Ascending aorta (tissue), 2 donors: ENCODE measurements around the gene FHIT. TPM values are rescaled to one million over a fixed set of nuclear protein-coding genes. Genes with fewer than 3 reads are reported as not detected.

Experiments used
- DNase-seq, 2 donors: peaks; one replicate each; pipeline ENCODE4 v3.0.0-alpha.2; 2019; ENCODE audit warnings: low spot score in 2 of 2
- H3K27ac ChIP-seq, 2 donors: fragments of 200-600 bp; sonication (generic); one replicate each; pipeline ENCODE4 v1.5.1; 2016 to 2017; ENCODE audit warnings: mild to moderate bottlenecking in 1 of 2
- H3K27me3 ChIP-seq: fragments of 200-600 bp; sonication (generic); one replicate; pipeline ENCODE4 v1.5.1; 2017
- H3K36me3 ChIP-seq, 2 donors: fragments of 200-600 bp; sonication (generic); one replicate each; pipeline ENCODE4 v1.5.1; 2016
- H3K4me1 ChIP-seq, 2 donors: fragments of 200-600 bp; sonication (generic); one replicate each; pipeline ENCODE4 v1.5.1; 2016 to 2017; ENCODE audit warnings: mild to moderate bottlenecking in 1 of 2
- H3K4me3 ChIP-seq, 2 donors: fragments of 200-600 bp; sonication (generic); one replicate each; pipeline ENCODE4 v1.5.1; 2016 to 2017; ENCODE audit warnings: mild to moderate bottlenecking in 1 of 2
- H3K9me3 ChIP-seq, 2 donors: fragments of 200-600 bp; sonication (generic); one replicate each; pipeline ENCODE4 v1.5.1; 2016
- CTCF ChIP-seq, 3 experiments: fragments of 200-600 bp in 2 of 3; fragments of 450-650 bp in 1 of 3; sonication (generic) in 2 of 3; IDR thresholded peaks; one replicate each; pipeline ENCODE4 v1.5.1; 2016 to 2019; ENCODE audit warnings: antibody characterized with exemption in 3 of 3, mild to moderate bottlenecking in 1 of 3, moderate library complexity in 1 of 3
- intact Hi-C: fragments of 100-400 bp; cut with DNase I; formaldehyde crosslinking; loops from one replicate; pipeline ENCODE4 v1.15.1; 2023
- total RNA-seq: library from RNA; depleted of rRNA; stranded (reverse); fragments of >200 nt; gene quantifications from one replicate; pipeline ENCODE4 v1.1.0, GENCODE V29; 2016

The FHIT gene
- total RNA-seq, 1 donor from 2014 or later, result 0.21 TPM

- Histone ChIP-seq H3K9me3 (no peaks in the 10 kb centered on the region), H3K4me3 (no peak overlapping the region), H3K27ac (no peak overlapping the region), H3K36me3 (no peaks in the 10 kb centered on the region), H3K4me1 (no peaks in the 10 kb centered on the region), H3K27me3 (no peaks in the 10 kb centered on the region)
- intact Hi-C loops, result no loop called here
- no peak for TF ChIP-seq CTCF (IDR thresholded peaks at IDR 0.05)
- no peak for DNase-seq
These were observed 913.8 kb downstream of the FHIT start for GRCh38 chr3:60337421-60337820.

- no peaks in the 10 kb centered on the region for H3K4me1 ChIP-seq
- H3K27me3 ChIP-seq, result no peaks in the 10 kb centered on the region
- H3K27ac ChIP-seq, result no peak overlapping the region
- no peak overlapping the region for H3K4me3 ChIP-seq
- no peaks in the 10 kb centered on the region for H3K36me3 ChIP-seq
- intact Hi-C loops, result no loop called here
- no peak for DNase-seq
- H3K9me3 ChIP-seq, result no peaks in the 10 kb centered on the region
- no peak for TF ChIP-seq CTCF (IDR thresholded peaks at IDR 0.05)
These were observed 915.2 kb downstream of the FHIT start for GRCh38 chr3:60336061-60336460.

GRCh38 chr3:60333710-60334109, 917.5 kb downstream of the FHIT start:
- no peak for TF ChIP-seq CTCF (IDR thresholded peaks at IDR 0.05)
- no peaks in the 10 kb centered on the region for H3K4me1 ChIP-seq
- no peak overlapping the region for H3K4me3 ChIP-seq
- no peaks in the 10 kb centered on the region for H3K9me3 ChIP-seq
- no peaks in the 10 kb centered on the region for H3K27me3 ChIP-seq
- no peak overlapping the region for H3K27ac ChIP-seq
- intact Hi-C loops, result no loop called here
- DNase-seq, result no peak
- no peaks in the 10 kb centered on the region for H3K36me3 ChIP-seq

GRCh38 chr3:60330107-60330506, 921.1 kb downstream of the FHIT start:
- Histone ChIP-seq H3K27me3 (no peaks in the 10 kb centered on the region), H3K4me1 (no peaks in the 10 kb centered on the region), H3K4me3 (no peak overlapping the region), H3K9me3 (no peaks in the 10 kb centered on the region), H3K36me3 (no peaks in the 10 kb centered on the region), H3K27ac (no peak overlapping the region)
- intact Hi-C loops, result no loop called here
- no peak for DNase-seq
- TF ChIP-seq CTCF (IDR thresholded peaks at IDR 0.05), result no peak

GRCh38 chr3:60325610-60326170, 925.6 kb downstream of the FHIT start:
- intact Hi-C loops, result no loop called here
- no peak for DNase-seq
- Histone ChIP-seq H3K9me3 (no peaks in the 10 kb centered on the region), H3K36me3 (no peaks in the 10 kb centered on the region), H3K4me3 (no peak overlapping the region), H3K27me3 (no peaks in the 10 kb centered on the region), H3K27ac (no peak overlapping the region), H3K4me1 (no peaks in the 10 kb centered on the region)
- TF ChIP-seq CTCF (IDR thresholded peaks at IDR 0.05), result no peak

GRCh38 chr3:60323651-60324050, 927.6 kb downstream of the FHIT start:
- no peaks in the 10 kb centered on the region for H3K9me3 ChIP-seq
- DNase-seq, result no peak
- intact Hi-C loops, result no loop called here
- H3K27me3 ChIP-seq, result no peaks in the 10 kb centered on the region
- no peak for TF ChIP-seq CTCF (IDR thresholded peaks at IDR 0.05)
- no peak overlapping the region for H3K4me3 ChIP-seq
- no peaks in the 10 kb centered on the region for H3K4me1 ChIP-seq
- no peaks in the 10 kb centered on the region for H3K36me3 ChIP-seq
- H3K27ac ChIP-seq, result no peak overlapping the region
